ENCODE results near the gene DENND10. TPM values are rescaled to one million over a fixed set of nuclear protein-coding genes. Genes with fewer than 3 reads are reported as not detected.

DENND10 gene
- total and polyA plus RNA-seq, 8 donors, result 8.9 to 82.3 (median 27.9) TPM

DNA sequence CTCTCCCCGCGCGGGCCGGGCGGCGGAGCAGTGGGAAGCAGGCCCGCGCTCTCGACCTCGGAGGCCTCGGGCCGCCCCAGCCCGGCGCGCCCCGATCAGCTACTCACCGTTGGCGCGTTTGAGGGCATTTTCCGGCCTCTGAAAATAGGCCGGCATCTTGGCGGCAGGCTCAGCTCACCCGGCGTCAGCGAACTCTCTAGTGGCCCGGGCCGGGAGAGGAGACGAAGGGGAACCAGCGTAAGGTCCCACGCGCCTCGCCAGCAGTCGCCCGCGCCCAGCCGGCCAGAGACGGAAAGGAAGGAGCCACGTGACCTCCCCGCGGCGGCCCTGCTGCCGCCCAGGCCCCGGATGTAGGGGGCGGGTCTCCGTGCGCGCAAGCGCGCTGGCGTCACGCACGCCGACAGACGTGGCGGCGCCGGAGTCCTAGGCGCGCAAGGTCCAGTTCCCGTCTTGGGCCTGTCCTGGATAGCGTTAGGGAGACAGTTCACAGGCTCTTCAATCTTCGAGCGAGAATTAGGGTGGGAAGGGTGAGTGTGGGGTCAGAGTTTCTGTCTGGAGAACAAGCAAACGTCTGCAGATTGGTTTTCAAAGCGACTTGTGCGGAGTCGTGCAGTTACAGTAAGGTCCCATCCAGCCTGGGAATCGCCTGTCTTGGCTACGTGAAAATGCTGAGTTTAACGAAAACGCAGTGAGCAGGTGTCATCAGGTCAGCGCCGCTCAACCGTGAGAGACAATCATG is 23.2 kb upstream of the DENND10 start, which contains the start of gene EIF3A:
EIF3A (minus strand) TSS at position 297 of the 739 bp plus-strand sequence; CDS start at position 156, 141 bp downstream.
- Histone ChIP-seq H3K9me3 (no peaks in the 10 kb centered on the region), H3K4me1 (peaks cover 17 to 46% (median 38%) of the 10 kb centered on the region in 4 donors), H3K27ac (peak within 1 kb of the TSS; percentile 98 to 100 (median 99)), H3K4me3 (peak within 1 kb of the TSS; percentile 80 to 96 (median 88)), H3K27me3 (no peaks in the 10 kb centered on the region), H3K36me3 (no peaks in the 10 kb centered on the region)
- peak; percentile 94 to 98 for DNase-seq
- WGBS, 5 donors, result 0 to 1% (median 0%) methylated on average over 14 to 74 of the region's 74 CpGs
- no peak for TF ChIP-seq EP300 (IDR thresholded peaks at IDR 0.05)
- TF ChIP-seq POLR2A (IDR thresholded peaks at IDR 0.05), result peak in 1 of 4 donors; percentile 95
- peak; percentile 96 to 99 (median 98) for TF ChIP-seq POLR2AphosphoS5 (IDR thresholded peaks at IDR 0.05)
- intact Hi-C loops (cut with DNase I; ENCODE audit: low total_unique reads), result no loop called here

DNA sequence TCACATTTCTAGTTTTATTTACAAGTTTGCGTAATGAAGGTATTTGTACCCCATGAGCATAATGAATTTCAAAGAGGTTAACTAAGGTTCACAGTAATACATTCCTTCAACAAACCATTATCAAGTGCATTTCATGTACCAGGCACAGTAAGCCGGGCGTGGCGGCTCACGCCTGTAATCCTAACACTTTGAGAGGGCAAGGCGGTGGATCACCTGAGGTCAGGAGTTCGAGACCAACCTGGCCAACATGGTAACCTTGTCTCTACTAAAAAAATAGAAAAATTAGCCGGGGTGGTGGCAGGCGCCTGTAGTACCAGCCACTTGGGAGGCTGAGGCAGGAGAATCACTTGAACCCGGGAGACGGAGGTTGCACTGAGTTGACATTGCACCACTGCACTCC is 19.0 kb upstream of the DENND10 start:
- H3K27ac ChIP-seq, result no peak overlapping the region
- intact Hi-C loops (cut with DNase I; ENCODE audit: low total_unique reads), result no loop called here
- H3K27me3 ChIP-seq, result no peaks in the 10 kb centered on the region
- peaks cover 0 to 9% (median 6%) of the 10 kb centered on the region in 4 donors for H3K4me1 ChIP-seq
- H3K4me3 ChIP-seq, result no peak overlapping the region
- 72 to 88% (median 82%) methylated on average over 11 of the region's 11 CpGs for WGBS, 5 donors
- H3K36me3 ChIP-seq, result no peaks in the 10 kb centered on the region
- H3K9me3 ChIP-seq, result no peaks in the 10 kb centered on the region
- TF ChIP-seq EP300 (IDR thresholded peaks at IDR 0.05) (no peak), POLR2A (IDR thresholded peaks at IDR 0.05) (no peak), POLR2AphosphoS5 (IDR thresholded peaks at IDR 0.05) (no peak)
- TF ChIP-seq, protein P1, sequence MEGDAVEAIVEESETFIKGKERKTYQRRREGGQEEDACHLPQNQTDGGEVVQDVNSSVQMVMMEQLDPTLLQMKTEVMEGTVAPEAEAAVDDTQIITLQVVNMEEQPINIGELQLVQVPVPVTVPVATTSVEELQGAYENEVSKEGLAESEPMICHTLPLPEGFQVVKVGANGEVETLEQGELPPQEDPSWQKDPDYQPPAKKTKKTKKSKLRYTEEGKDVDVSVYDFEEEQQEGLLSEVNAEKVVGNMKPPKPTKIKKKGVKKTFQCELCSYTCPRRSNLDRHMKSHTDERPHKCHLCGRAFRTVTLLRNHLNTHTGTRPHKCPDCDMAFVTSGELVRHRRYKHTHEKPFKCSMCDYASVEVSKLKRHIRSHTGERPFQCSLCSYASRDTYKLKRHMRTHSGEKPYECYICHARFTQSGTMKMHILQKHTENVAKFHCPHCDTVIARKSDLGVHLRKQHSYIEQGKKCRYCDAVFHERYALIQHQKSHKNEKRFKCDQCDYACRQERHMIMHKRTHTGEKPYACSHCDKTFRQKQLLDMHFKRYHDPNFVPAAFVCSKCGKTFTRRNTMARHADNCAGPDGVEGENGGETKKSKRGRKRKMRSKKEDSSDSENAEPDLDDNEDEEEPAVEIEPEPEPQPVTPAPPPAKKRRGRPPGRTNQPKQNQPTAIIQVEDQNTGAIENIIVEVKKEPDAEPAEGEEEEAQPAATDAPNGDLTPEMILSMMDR (IDR thresholded peaks at IDR 0.05), result no peak
- peak in 1 of 2 donors; percentile 24 for DNase-seq

DNA sequence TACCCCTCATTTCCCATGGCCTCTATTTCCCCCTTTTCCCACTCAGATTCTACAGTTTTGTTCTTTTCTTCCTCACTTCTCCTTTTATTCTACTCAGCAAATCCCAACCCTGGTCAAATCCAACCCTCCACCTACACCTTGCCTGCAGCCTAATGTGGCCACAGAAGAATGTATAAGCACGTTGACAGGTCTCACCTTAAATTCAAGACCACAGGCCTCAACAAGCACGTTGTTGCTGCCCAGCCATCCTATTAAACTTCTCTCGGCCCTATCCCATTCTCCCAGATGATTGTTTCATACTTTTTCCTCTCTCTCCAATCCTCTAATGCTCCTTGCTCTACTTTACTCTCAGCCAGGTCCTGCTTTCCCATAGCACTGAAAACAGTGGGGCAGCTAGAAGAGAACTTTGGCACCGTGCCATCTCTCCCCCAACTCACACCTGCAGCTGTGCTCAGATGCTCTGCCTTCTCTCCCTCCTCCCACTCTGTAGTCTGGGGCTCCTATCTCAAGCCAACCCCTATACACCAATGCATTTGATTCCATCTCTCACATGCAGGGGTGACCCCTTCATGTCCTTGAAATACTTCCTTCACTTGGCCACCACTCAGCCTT is 16.5 kb upstream of the DENND10 start:
- Histone ChIP-seq H3K36me3 (no peaks in the 10 kb centered on the region), H3K27ac (no peak overlapping the region), H3K4me3 (no peak overlapping the region), H3K4me1 (peaks cover 0 to 15% (median 3%) of the 10 kb centered on the region in 4 donors), H3K9me3 (no peaks in the 10 kb centered on the region), H3K27me3 (no peaks in the 10 kb centered on the region)
- DNase-seq, result peak; percentile 13 to 26
- TF ChIP-seq POLR2A (IDR thresholded peaks at IDR 0.05) (no peak), EP300 (IDR thresholded peaks at IDR 0.05) (no peak), POLR2AphosphoS5 (IDR thresholded peaks at IDR 0.05) (no peak)
- TF ChIP-seq, protein P1 (IDR thresholded peaks at IDR 0.05), result no peak
- intact Hi-C loops (cut with DNase I; ENCODE audit: low total_unique reads), result no loop called here
- 47 to 59% (median 52%) methylated on average over 4 of the region's 4 CpGs for WGBS, 5 donors

DNA sequence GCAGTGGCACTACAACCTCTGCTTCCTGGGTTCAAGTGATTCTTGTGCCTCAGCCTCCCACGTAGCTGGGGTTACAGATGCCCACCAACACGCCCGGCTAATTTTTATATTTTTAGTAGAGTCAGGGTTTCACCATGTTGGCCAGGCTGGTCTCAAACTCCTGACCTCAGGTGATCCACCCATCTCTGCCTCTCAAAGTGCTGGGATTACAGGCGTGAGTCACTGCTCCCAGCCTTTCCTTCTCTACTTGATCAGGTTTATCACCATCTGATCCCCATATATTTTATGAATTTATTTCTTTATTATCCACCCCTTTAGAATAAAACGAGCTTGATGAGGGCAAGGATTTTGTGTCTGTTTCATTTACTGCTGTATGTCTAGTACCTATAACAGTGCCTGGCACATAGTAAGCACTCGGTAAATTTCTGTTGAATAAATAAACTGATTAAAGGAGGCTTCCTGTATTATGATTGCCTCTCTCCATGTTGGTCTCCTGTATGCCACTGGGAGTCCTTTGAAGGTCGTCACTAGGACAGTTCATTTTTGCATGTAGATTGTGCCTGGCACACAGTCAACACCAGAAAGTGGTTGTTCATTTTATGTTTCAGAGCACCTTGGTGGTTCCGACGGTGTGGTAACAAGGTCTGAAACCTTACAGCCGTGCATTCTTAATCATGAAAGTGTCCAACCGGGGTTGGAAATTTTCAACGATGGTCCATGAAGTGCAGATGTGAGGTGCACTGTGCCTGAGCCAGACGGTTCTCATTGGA is 13.7 kb upstream of the DENND10 start:
- DNase-seq, result peak in 1 of 2 donors; percentile 24
- H3K27me3 ChIP-seq, result no peaks in the 10 kb centered on the region
- no peaks in the 10 kb centered on the region for H3K9me3 ChIP-seq
- WGBS, 5 donors, result 75 to 78% (median 77%) methylated on average over 13 of the region's 13 CpGs
- no peaks in the 10 kb centered on the region for H3K36me3 ChIP-seq
- peaks cover 0 to 15% (median 3%) of the 10 kb centered on the region in 4 donors for H3K4me1 ChIP-seq
- H3K27ac ChIP-seq, result peak overlapping the region; percentile 40 to 64 (median 51)
- TF ChIP-seq, protein P1 (IDR thresholded peaks at IDR 0.05), result no peak
- no peak for TF ChIP-seq EP300 (IDR thresholded peaks at IDR 0.05)
- no peak overlapping the region for H3K4me3 ChIP-seq
- intact Hi-C loops (cut with DNase I; ENCODE audit: low total_unique reads), result no loop called here

Measured in stomach (tissue), 9 donors.